Measurements from ENCODE around the gene PLAC1.

The PLAC1 gene

GRCh38 chrX:134542485-134542884 is 115.8 kb downstream of the PLAC1 start:
- no peak overlapping the region for H3K23ac ChIP-seq (ENCODE audit: low read length)
- no peak overlapping the region for H2BK5ac ChIP-seq (ENCODE audit: low read depth, low read length, poor library complexity)
- no peak overlapping the region for H3K27ac ChIP-seq (ENCODE audit: low read depth, low read length)
- DNase-seq: peak in 1 of 2 donors; percentile 45
- H2AFZ ChIP-seq (ENCODE audit: insufficient read depth, low read length, poor library complexity): no peak overlapping the region
- H3K79me2 ChIP-seq (ENCODE audit: control insufficient read depth, insufficient read depth, low read length, poor library complexity): no peaks in the 10 kb centered on the region
- no peak overlapping the region for H2AK5ac ChIP-seq (ENCODE audit: low read length)
- peaks cover 6% of the 10 kb centered on the region for H3K79me1 ChIP-seq (ENCODE audit: low read length)
- H4K12ac ChIP-seq (ENCODE audit: low read depth, low read length): no peak overlapping the region
- H3K27me3 ChIP-seq (ENCODE audit: insufficient read depth, low read length): no peaks in the 10 kb centered on the region
- H3K14ac ChIP-seq (ENCODE audit: low read length): no peak overlapping the region
- H4K8ac ChIP-seq (ENCODE audit: low read depth, low read length): no peak overlapping the region
- H3K18ac ChIP-seq (ENCODE audit: low read length): no peak overlapping the region
- no peak overlapping the region for H2BK120ac ChIP-seq (ENCODE audit: insufficient read depth, low read length, poor library complexity)
- H3K4me2 ChIP-seq (ENCODE audit: low read length): no peak overlapping the region
- no peak overlapping the region for H3K9ac ChIP-seq (ENCODE audit: low read length)
- no CpG with 5 or more reads among the region's 2 CpGs for WGBS (ENCODE audit: extremely low coverage, insufficient coverage, insufficient read length)
- H3K9me3 ChIP-seq (ENCODE audit: insufficient read depth, low read depth, low read length): no peaks in the 10 kb centered on the region
- peaks cover 4 to 8% of the 10 kb centered on the region in 2 experiments for H3K4me1 ChIP-seq (ENCODE audit: control insufficient read depth in 1 of 2, insufficient read depth in 2 of 2, low read length in 2 of 2)
- H4K91ac ChIP-seq (ENCODE audit: low read depth, low read length): no peak overlapping the region
- no peak overlapping the region for H2BK12ac ChIP-seq (ENCODE audit: low read length)
- H3K4me3 ChIP-seq (ENCODE audit: low read depth, low read length): no peak overlapping the region
- no peak overlapping the region for H3K4ac ChIP-seq (ENCODE audit: low read depth, low read length)
- peaks cover 0 to 2% of the 10 kb centered on the region in 2 experiments for H3K36me3 ChIP-seq (ENCODE audit: control insufficient read depth in 1 of 2, insufficient read depth in 2 of 2, low read length in 2 of 2)

GRCh38 chrX:134541906-134542305 is 116.4 kb downstream of the PLAC1 start:
- Histone ChIP-seq H2BK12ac (ENCODE audit: low read length) (no peak overlapping the region), H3K4me3 (ENCODE audit: low read depth, low read length) (no peak overlapping the region), H2BK5ac (ENCODE audit: low read depth, low read length, poor library complexity) (no peak overlapping the region), H3K9ac (ENCODE audit: low read length) (no peak overlapping the region), H4K12ac (ENCODE audit: low read depth, low read length) (no peak overlapping the region), H3K27ac (ENCODE audit: low read depth, low read length) (no peak overlapping the region), H3K36me3 (ENCODE audit: control insufficient read depth in 1 of 2, insufficient read depth in 2 of 2, low read length in 2 of 2) (peaks cover 0 to 2% of the 10 kb centered on the region in 2 experiments), H2AFZ (ENCODE audit: insufficient read depth, low read length, poor library complexity) (no peak overlapping the region), H2AK5ac (ENCODE audit: low read length) (no peak overlapping the region), H3K27me3 (ENCODE audit: insufficient read depth, low read length) (no peaks in the 10 kb centered on the region), H2BK120ac (ENCODE audit: insufficient read depth, low read length, poor library complexity) (no peak overlapping the region), H3K79me2 (ENCODE audit: control insufficient read depth, insufficient read depth, low read length, poor library complexity) (no peaks in the 10 kb centered on the region), H3K79me1 (ENCODE audit: low read length) (peaks cover 6% of the 10 kb centered on the region), H3K4me2 (ENCODE audit: low read length) (no peak overlapping the region), H3K4ac (ENCODE audit: low read depth, low read length) (no peak overlapping the region), H3K9me3 (ENCODE audit: insufficient read depth, low read depth, low read length) (no peaks in the 10 kb centered on the region), H4K8ac (ENCODE audit: low read depth, low read length) (no peak overlapping the region), H3K23ac (ENCODE audit: low read length) (no peak overlapping the region), H3K14ac (ENCODE audit: low read length) (no peak overlapping the region), H3K4me1 (ENCODE audit: control insufficient read depth in 1 of 2, insufficient read depth in 2 of 2, low read length in 2 of 2) (peaks cover 8 to 13% of the 10 kb centered on the region in 2 experiments), H3K18ac (ENCODE audit: low read length) (no peak overlapping the region), H4K91ac (ENCODE audit: low read depth, low read length) (no peak overlapping the region)
- WGBS (ENCODE audit: extremely low coverage, insufficient coverage, insufficient read length): no CpG with 5 or more reads among the region's 3 CpGs
- DNase-seq: peak in 1 of 2 donors; percentile 14

GRCh38 chrX:134538316-134538715 is 120.0 kb downstream of the PLAC1 start:
- no peak overlapping the region for H2AFZ ChIP-seq (ENCODE audit: insufficient read depth, low read length, poor library complexity)
- H2AK5ac ChIP-seq (ENCODE audit: low read length): no peak overlapping the region
- DNase-seq: no peak
- H3K23ac ChIP-seq (ENCODE audit: low read length): no peak overlapping the region
- H3K14ac ChIP-seq (ENCODE audit: low read length): no peak overlapping the region
- H3K79me1 ChIP-seq (ENCODE audit: low read length): no peaks in the 10 kb centered on the region
- no peak overlapping the region for H3K4ac ChIP-seq (ENCODE audit: low read depth, low read length)
- peaks cover 8 to 9% of the 10 kb centered on the region in 2 experiments for H3K4me1 ChIP-seq (ENCODE audit: control insufficient read depth in 1 of 2, insufficient read depth in 2 of 2, low read length in 2 of 2)
- H4K12ac ChIP-seq (ENCODE audit: low read depth, low read length): no peak overlapping the region
- H3K27me3 ChIP-seq (ENCODE audit: insufficient read depth, low read length): no peaks in the 10 kb centered on the region
- no CpG with 5 or more reads among the region's 5 CpGs for WGBS (ENCODE audit: extremely low coverage, insufficient coverage, insufficient read length)
- H3K4me3 ChIP-seq (ENCODE audit: low read depth, low read length): no peak overlapping the region
- no peak overlapping the region for H2BK5ac ChIP-seq (ENCODE audit: low read depth, low read length, poor library complexity)
- no peak overlapping the region for H3K9ac ChIP-seq (ENCODE audit: low read length)
- H3K9me3 ChIP-seq (ENCODE audit: insufficient read depth, low read depth, low read length): no peaks in the 10 kb centered on the region
- no peak overlapping the region for H3K4me2 ChIP-seq (ENCODE audit: low read length)
- no peak overlapping the region for H3K27ac ChIP-seq (ENCODE audit: low read depth, low read length)
- H4K91ac ChIP-seq (ENCODE audit: low read depth, low read length): no peak overlapping the region
- H2BK120ac ChIP-seq (ENCODE audit: insufficient read depth, low read length, poor library complexity): no peak overlapping the region
- H2BK12ac ChIP-seq (ENCODE audit: low read length): no peak overlapping the region
- H4K8ac ChIP-seq (ENCODE audit: low read depth, low read length): no peak overlapping the region
- H3K18ac ChIP-seq (ENCODE audit: low read length): no peak overlapping the region
- no peaks in the 10 kb centered on the region for H3K36me3 ChIP-seq (ENCODE audit: control insufficient read depth in 1 of 2, insufficient read depth in 2 of 2, low read length in 2 of 2)
- no peaks in the 10 kb centered on the region for H3K79me2 ChIP-seq (ENCODE audit: control insufficient read depth, insufficient read depth, low read length, poor library complexity)

DNA sequence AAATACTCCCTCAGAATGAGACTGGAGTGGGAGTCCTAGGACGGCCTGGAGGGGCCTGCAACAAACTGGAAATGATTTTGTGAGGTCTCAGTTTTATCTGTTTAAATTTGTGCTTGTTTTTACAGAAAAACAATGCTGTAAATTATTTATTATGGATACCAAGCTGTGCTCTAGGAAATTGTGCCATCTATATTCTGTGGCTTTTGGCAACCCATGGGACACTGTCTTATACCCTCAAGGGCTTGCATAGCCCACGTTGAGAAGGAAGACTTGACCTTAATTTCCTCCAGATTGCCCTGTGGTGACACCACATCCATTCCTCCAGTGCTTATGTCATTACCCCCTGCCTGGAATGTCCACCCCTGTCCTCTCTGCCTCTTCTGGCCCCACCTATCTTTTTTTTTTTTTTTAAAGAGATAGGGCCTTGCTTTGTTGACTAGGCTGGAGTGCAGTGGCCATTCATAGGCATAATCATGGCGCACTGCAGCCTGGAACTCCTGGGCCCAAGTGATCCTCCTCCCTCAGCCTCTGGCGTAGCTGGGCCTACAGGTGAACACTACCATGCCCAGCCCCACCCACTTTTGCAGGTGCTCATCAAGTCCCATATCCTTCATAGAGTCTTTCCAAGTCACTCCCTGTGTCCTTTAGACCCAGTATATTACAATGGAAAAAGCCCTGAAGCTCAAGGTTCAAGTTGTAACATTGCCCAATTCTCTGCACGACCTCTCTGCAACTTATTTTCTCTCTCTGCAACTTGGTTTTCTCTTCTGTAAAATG is 120.9 kb downstream of the PLAC1 start:
- H2BK12ac ChIP-seq (ENCODE audit: low read length): peak overlapping the region; percentile 64
- H3K36me3 ChIP-seq (ENCODE audit: control insufficient read depth in 1 of 2, insufficient read depth in 2 of 2, low read length in 2 of 2): no peaks in the 10 kb centered on the region
- no peak overlapping the region for H2AK5ac ChIP-seq (ENCODE audit: low read length)
- no peaks in the 10 kb centered on the region for H3K79me2 ChIP-seq (ENCODE audit: control insufficient read depth, insufficient read depth, low read length, poor library complexity)
- no CpG with 5 or more reads among the region's 5 CpGs for WGBS (ENCODE audit: extremely low coverage, insufficient coverage, insufficient read length)
- no peak overlapping the region for H3K4ac ChIP-seq (ENCODE audit: low read depth, low read length)
- H3K23ac ChIP-seq (ENCODE audit: low read length): no peak overlapping the region
- H3K27me3 ChIP-seq (ENCODE audit: insufficient read depth, low read length): no peaks in the 10 kb centered on the region
- no peak overlapping the region for H3K4me2 ChIP-seq (ENCODE audit: low read length)
- no peak overlapping the region for H2AFZ ChIP-seq (ENCODE audit: insufficient read depth, low read length, poor library complexity)
- H3K4me3 ChIP-seq (ENCODE audit: low read depth, low read length): no peak overlapping the region
- DNase-seq: peak; percentile 46 to 63
- no peak overlapping the region for H3K14ac ChIP-seq (ENCODE audit: low read length)
- H3K9me3 ChIP-seq (ENCODE audit: insufficient read depth, low read depth, low read length): no peaks in the 10 kb centered on the region
- no peaks in the 10 kb centered on the region for H3K79me1 ChIP-seq (ENCODE audit: low read length)
- no peak overlapping the region for H2BK5ac ChIP-seq (ENCODE audit: low read depth, low read length, poor library complexity)
- H3K4me1 ChIP-seq (ENCODE audit: control insufficient read depth in 1 of 2, insufficient read depth in 2 of 2, low read length in 2 of 2): peaks cover 9 to 14% of the 10 kb centered on the region in 2 experiments
- H4K91ac ChIP-seq (ENCODE audit: low read depth, low read length): no peak overlapping the region
- H3K18ac ChIP-seq (ENCODE audit: low read length): no peak overlapping the region
- no peak overlapping the region for H3K9ac ChIP-seq (ENCODE audit: low read length)
- H3K27ac ChIP-seq (ENCODE audit: low read depth, low read length): no peak overlapping the region
- H4K12ac ChIP-seq (ENCODE audit: low read depth, low read length): no peak overlapping the region
- H4K8ac ChIP-seq (ENCODE audit: low read depth, low read length): no peak overlapping the region
- no peak overlapping the region for H2BK120ac ChIP-seq (ENCODE audit: insufficient read depth, low read length, poor library complexity)

Measured in trophoblast cell (in vitro differentiated cells and primary cell).